ENCODE data around the gene PTPRN2. TPM values are rescaled to one million over a fixed set of nuclear protein-coding genes. Genes with fewer than 3 reads are reported as not detected.

The PTPRN2 gene
- polyA plus RNA-seq, 1 experiment = 0.31 TPM

DNA sequence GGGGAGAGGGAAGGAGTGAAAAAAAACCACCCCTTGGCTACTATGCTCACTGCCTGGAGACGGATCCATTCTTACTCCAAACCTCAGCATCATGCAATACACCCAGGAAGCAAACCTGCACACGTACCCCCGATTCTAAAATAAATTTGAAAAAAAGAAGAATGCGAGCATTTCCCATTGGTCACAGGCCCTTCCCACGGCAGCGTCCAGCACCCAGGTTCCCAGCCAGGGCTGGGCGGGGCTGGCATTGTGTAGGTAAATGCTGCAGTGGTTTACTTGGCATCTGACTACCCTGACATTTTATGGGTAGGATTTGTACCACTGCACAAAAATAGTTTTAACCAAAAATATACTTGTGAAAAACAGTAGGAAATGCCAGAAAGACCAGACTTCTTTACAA is 831.9 kb downstream of the PTPRN2 start:
- Histone ChIP-seq H3K4me3 (ENCODE audit: low read depth, low read length) (no peak overlapping the region), H3K36me3 (ENCODE audit: control insufficient read depth, insufficient read depth, low read length) (no peaks in the 10 kb centered on the region), H3K27me3 (ENCODE audit: control insufficient read depth, insufficient read depth, low read length) (no peaks in the 10 kb centered on the region)
- no peak for DNase-seq (ENCODE audit: low read depth)
- POLR2A ChIA-PET = no interaction called here
- CTCF ChIA-PET = no interaction called here
- TF ChIP-seq, protein P1, sequence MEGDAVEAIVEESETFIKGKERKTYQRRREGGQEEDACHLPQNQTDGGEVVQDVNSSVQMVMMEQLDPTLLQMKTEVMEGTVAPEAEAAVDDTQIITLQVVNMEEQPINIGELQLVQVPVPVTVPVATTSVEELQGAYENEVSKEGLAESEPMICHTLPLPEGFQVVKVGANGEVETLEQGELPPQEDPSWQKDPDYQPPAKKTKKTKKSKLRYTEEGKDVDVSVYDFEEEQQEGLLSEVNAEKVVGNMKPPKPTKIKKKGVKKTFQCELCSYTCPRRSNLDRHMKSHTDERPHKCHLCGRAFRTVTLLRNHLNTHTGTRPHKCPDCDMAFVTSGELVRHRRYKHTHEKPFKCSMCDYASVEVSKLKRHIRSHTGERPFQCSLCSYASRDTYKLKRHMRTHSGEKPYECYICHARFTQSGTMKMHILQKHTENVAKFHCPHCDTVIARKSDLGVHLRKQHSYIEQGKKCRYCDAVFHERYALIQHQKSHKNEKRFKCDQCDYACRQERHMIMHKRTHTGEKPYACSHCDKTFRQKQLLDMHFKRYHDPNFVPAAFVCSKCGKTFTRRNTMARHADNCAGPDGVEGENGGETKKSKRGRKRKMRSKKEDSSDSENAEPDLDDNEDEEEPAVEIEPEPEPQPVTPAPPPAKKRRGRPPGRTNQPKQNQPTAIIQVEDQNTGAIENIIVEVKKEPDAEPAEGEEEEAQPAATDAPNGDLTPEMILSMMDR (IDR thresholded peaks at IDR 0.05; ENCODE audit: insufficient read depth, low read depth, low read length) = no peak

GRCh38 chr7:157754416-157754790 is 833.2 kb downstream of the PTPRN2 start:
- no peak for DNase-seq (ENCODE audit: low read depth)
- TF ChIP-seq, protein P1 (IDR thresholded peaks at IDR 0.05; ENCODE audit: insufficient read depth, low read depth, low read length) = no peak
- Histone ChIP-seq H3K4me3 (ENCODE audit: low read depth, low read length) (no peak overlapping the region), H3K27me3 (ENCODE audit: control insufficient read depth, insufficient read depth, low read length) (no peaks in the 10 kb centered on the region), H3K36me3 (ENCODE audit: control insufficient read depth, insufficient read depth, low read length) (no peaks in the 10 kb centered on the region)
- POLR2A ChIA-PET = no interaction called here
- CTCF ChIA-PET = no interaction called here

GRCh38 chr7:157753713-157754415 is 833.8 kb downstream of the PTPRN2 start:
- DNase-seq (ENCODE audit: low read depth) = no peak
- TF ChIP-seq, protein P1 (IDR thresholded peaks at IDR 0.05; ENCODE audit: insufficient read depth, low read depth, low read length) = no peak
- ChIA-PET CTCF (no interaction called here), POLR2A (no interaction called here)
- Histone ChIP-seq H3K4me3 (ENCODE audit: low read depth, low read length) (no peak overlapping the region), H3K36me3 (ENCODE audit: control insufficient read depth, insufficient read depth, low read length) (no peaks in the 10 kb centered on the region), H3K27me3 (ENCODE audit: control insufficient read depth, insufficient read depth, low read length) (no peaks in the 10 kb centered on the region)

GRCh38 chr7:157752832-157753291 is 834.8 kb downstream of the PTPRN2 start:
- ChIA-PET POLR2A (no interaction called here), CTCF (no interaction called here)
- TF ChIP-seq, protein P1 (IDR thresholded peaks at IDR 0.05; ENCODE audit: insufficient read depth, low read depth, low read length) = no peak
- H3K27me3 ChIP-seq (ENCODE audit: control insufficient read depth, insufficient read depth, low read length) = no peaks in the 10 kb centered on the region
- H3K4me3 ChIP-seq (ENCODE audit: low read depth, low read length) = no peak overlapping the region
- no peaks in the 10 kb centered on the region for H3K36me3 ChIP-seq (ENCODE audit: control insufficient read depth, insufficient read depth, low read length)
- DNase-seq (ENCODE audit: low read depth) = no peak

- H3K36me3 ChIP-seq (ENCODE audit: control insufficient read depth, insufficient read depth, low read length) = no peaks in the 10 kb centered on the region
These were observed 835.5 kb downstream of the PTPRN2 start for GRCh38 chr7:157751951-157752673.

More at GRCh38 chr7:157751951-157752673, 835.5 kb downstream of the PTPRN2 start:
- TF ChIP-seq, protein P1 (IDR thresholded peaks at IDR 0.05; ENCODE audit: insufficient read depth, low read depth, low read length) = no peak
- no peak overlapping the region for H3K4me3 ChIP-seq (ENCODE audit: low read depth, low read length)
- DNase-seq (ENCODE audit: low read depth) = no peak
- ChIA-PET POLR2A (no interaction called here), CTCF (no interaction called here)
- H3K27me3 ChIP-seq (ENCODE audit: control insufficient read depth, insufficient read depth, low read length) = no peaks in the 10 kb centered on the region

Data from BJ (cell line).